A673 (cell line): ENCODE data around the gene PXN. TPM values are rescaled to one million over a fixed set of nuclear protein-coding genes. Genes with fewer than 3 reads are reported as not detected.

Source experiments
- BruUV-seq: library from RNA; stranded (reverse); fragments of 400-500 nt; replicated peaks from 2 replicates; lab custom pipeline; 2021; lab: Mats Ljungman, UMichigan
- CTCF ChIA-PET: fragments of 300-600 bp; sonication (Branson Sonifier 250); formaldehyde crosslinking; loops from one replicate; lab custom pipeline; 2022; ENCODE audit warnings: antibody characterized with exemption; lab: Charles Lee
- POLR2A ChIA-PET: fragments of 300-600 bp; sonication (Branson Sonifier 250); formaldehyde crosslinking; loops from one replicate; lab custom pipeline; 2022; ENCODE audit warnings: antibody characterized with exemption; ENCODE audit not compliant: low non-redundant PET; lab: Charles Lee
- DNase-seq: peaks from one replicate; pipeline ENCODE4 v3.0.0-alpha.2; 2015; ENCODE audit warnings: low spot score
- H3K27ac ChIP-seq: fragments of 200-600 bp; sonication (generic); 2 replicates; pipeline ENCODE4 v1.5.1; 2016; ENCODE audit warnings: mixed run types, low read depth, mild to moderate bottlenecking, mixed read lengths, antibody characterized with exemption, low read length; ENCODE audit not compliant: poor library complexity, severe bottlenecking
- H3K27me3 ChIP-seq: fragments of 200-600 bp; sonication (generic); replicated peaks from 2 replicates; pipeline ENCODE4 v1.6.1; 2017; ENCODE audit warnings: mixed run types, low read depth, mild to moderate bottlenecking, mixed read lengths, antibody characterized with exemption, low read length; ENCODE audit not compliant: insufficient read depth, poor library complexity
- H3K36me3 ChIP-seq: fragments of 200-600 bp; sonication (generic); 2 replicates; pipeline ENCODE4 v1.6.1; 2016; ENCODE audit warnings: mixed run types, mild to moderate bottlenecking, mixed read lengths, antibody characterized with exemption, low read length; ENCODE audit not compliant: insufficient read depth, poor library complexity, severe bottlenecking
- H3K4me1 ChIP-seq: fragments of 200-600 bp; sonication (generic); 2 replicates; pipeline ENCODE4 v1.6.1; 2017; ENCODE audit warnings: mixed run types, mild to moderate bottlenecking, mixed read lengths, antibody characterized with exemption, low read length; ENCODE audit not compliant: insufficient read depth, poor library complexity, severe bottlenecking
- H3K4me3 ChIP-seq: fragments of 200-600 bp; sonication (generic); 2 replicates; pipeline ENCODE4 v1.5.1; 2016; ENCODE audit warnings: low read depth, mixed run types, mild to moderate bottlenecking, mixed read lengths, low read length; ENCODE audit not compliant: poor library complexity, severe bottlenecking
- H3K9me3 ChIP-seq: fragments of 200-600 bp; sonication (generic); 2 replicates; pipeline ENCODE4 v1.6.1; 2016; ENCODE audit warnings: mixed run types, low read depth, mild to moderate bottlenecking, mixed read lengths, antibody characterized with exemption, low read length; ENCODE audit not compliant: poor library complexity, severe bottlenecking
- EZH2 ChIP-seq: fragments of 200-600 bp; sonication (generic); IDR thresholded peaks from 2 replicates; pipeline ENCODE4 v1.6.1; 2017; ENCODE audit warnings: borderline replicate concordance, low read depth, mild to moderate bottlenecking, mixed read lengths, antibody characterized with exemption, low read length; ENCODE audit not compliant: poor library complexity, severe bottlenecking
- intact Hi-C: fragments of 100-400 bp; cut with micrococcal nuclease; formaldehyde crosslinking; loops from one replicate; pipeline ENCODE4 v1.10.0; 2022; ENCODE audit not compliant: unreplicated experiment
- total RNA-seq: library from RNA; stranded (reverse); gene quantifications from 2 replicates; pipeline ENCODE4 v1.2.3, GENCODE V29; 2021
- TF ChIP-seq, protein P1 (sequence below): fragments of 300-800, 200-600 bp; sonication (generic); conservative IDR thresholded peaks from 2 replicates; pipeline ENCODE4 v1.5.1; 2017; ENCODE audit warnings: low read depth, mild to moderate bottlenecking, antibody characterized with exemption, low read length, moderate library complexity, mixed read lengths

The PXN gene
- total RNA-seq, 1 experiment from 2014 or later = 127 TPM

DNA sequence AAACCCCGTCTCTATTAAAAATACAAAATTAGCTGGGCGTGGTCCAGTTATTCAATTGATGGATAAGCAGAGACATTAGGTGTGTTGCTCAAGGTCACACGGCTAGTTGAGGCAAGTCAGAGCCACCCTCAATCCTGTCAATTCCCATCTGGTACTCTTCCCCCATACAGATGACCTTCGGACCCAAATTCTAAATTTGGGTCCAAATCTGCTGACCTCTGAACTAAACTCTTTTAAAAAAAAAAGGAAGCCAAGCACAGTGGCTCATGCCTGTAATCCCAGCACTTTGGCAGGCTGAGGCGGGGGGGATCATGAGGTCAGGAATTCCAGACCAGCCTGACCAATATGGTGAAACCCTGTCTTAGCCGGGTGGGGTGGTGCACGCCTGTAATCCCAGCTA, 94.9 kb downstream of the PXN start:
- Histone ChIP-seq H3K36me3 (peaks cover 74% of the 10 kb centered on the region), H3K27me3 (no peaks in the 10 kb centered on the region), H3K27ac (no peak overlapping the region), H3K4me3 (no peak overlapping the region), H3K9me3 (no peaks in the 10 kb centered on the region), H3K4me1 (peaks cover 16% of the 10 kb centered on the region)
- intact Hi-C loops = no loop called here
- no TSS peak for BruUV-seq
- TF ChIP-seq, protein P1, sequence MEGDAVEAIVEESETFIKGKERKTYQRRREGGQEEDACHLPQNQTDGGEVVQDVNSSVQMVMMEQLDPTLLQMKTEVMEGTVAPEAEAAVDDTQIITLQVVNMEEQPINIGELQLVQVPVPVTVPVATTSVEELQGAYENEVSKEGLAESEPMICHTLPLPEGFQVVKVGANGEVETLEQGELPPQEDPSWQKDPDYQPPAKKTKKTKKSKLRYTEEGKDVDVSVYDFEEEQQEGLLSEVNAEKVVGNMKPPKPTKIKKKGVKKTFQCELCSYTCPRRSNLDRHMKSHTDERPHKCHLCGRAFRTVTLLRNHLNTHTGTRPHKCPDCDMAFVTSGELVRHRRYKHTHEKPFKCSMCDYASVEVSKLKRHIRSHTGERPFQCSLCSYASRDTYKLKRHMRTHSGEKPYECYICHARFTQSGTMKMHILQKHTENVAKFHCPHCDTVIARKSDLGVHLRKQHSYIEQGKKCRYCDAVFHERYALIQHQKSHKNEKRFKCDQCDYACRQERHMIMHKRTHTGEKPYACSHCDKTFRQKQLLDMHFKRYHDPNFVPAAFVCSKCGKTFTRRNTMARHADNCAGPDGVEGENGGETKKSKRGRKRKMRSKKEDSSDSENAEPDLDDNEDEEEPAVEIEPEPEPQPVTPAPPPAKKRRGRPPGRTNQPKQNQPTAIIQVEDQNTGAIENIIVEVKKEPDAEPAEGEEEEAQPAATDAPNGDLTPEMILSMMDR = no peak
- TF ChIP-seq EZH2 = no peak
- DNase-seq = no peak
- POLR2A ChIA-PET = no interaction called here
- CTCF ChIA-PET = no interaction called here

GRCh38 chr12:120169946-120170345, 95.6 kb downstream of the PXN start:
- ChIA-PET CTCF (no interaction called here), POLR2A (no interaction called here)
- H3K36me3 ChIP-seq = peaks cover 70% of the 10 kb centered on the region
- H3K9me3 ChIP-seq = no peaks in the 10 kb centered on the region
- no peaks in the 10 kb centered on the region for H3K27me3 ChIP-seq
- no peak for DNase-seq
- H3K4me1 ChIP-seq = peaks cover 16% of the 10 kb centered on the region
- intact Hi-C loops = no loop called here
- H3K4me3 ChIP-seq = no peak overlapping the region
- no peak for TF ChIP-seq EZH2
- TF ChIP-seq, protein P1 = no peak
- no TSS peak for BruUV-seq
- H3K27ac ChIP-seq = no peak overlapping the region

- intact Hi-C loops = no loop called here
- Histone ChIP-seq H3K27me3 (no peaks in the 10 kb centered on the region), H3K4me1 (peaks cover 16% of the 10 kb centered on the region), H3K27ac (no peak overlapping the region), H3K36me3 (peaks cover 70% of the 10 kb centered on the region), H3K4me3 (no peak overlapping the region), H3K9me3 (no peaks in the 10 kb centered on the region)
- ChIA-PET POLR2A (interaction anchor here (1.2 kb wide), 1 partner anchor 33 kb away, joined by 6 read pairs; the partner anchor contains the start of gene RPLP0), CTCF (interaction anchor here (1.4 kb wide), 1 partner anchor 33 kb away, joined by 3 read pairs; the partner anchor contains the start of gene RPLP0)
- no peak for TF ChIP-seq EZH2
- TF ChIP-seq, protein P1 = no peak
- TSS peak; percentile 14 for BruUV-seq
- no peak for DNase-seq
Measured at GRCh38 chr12:120168337-120168736, 97.2 kb downstream of the PXN start.
